Right lobe of liver (tissue), 4 donors: Measurements from ENCODE around the gene CCDC81.

Experiments
- POLR2A ChIP-seq: fragments of 450-650 bp; IDR thresholded peaks from one replicate; pipeline ENCODE4 v1.6.1; 2017; ENCODE audit warnings: antibody characterized with exemption, mild to moderate bottlenecking
- TF ChIP-seq, protein P1 (sequence below), 4 donors: fragments of 200-600 bp in 3 of 4; fragments of 450-650 bp in 1 of 4; IDR thresholded peaks; one replicate each; pipeline versions ENCODE4 v1.5.1 to v1.8.0; 2016 to 2022; ENCODE audit warnings: antibody characterized with exemption in 4 of 4, mild to moderate bottlenecking in 2 of 4
- donor health status: DM: no; HTN: no; CAD: no.
- donor health status: DM: no; HTN: no; CAD: no.
- donor health status: DM: no; HTN: yes; CAD: no.

DNA sequence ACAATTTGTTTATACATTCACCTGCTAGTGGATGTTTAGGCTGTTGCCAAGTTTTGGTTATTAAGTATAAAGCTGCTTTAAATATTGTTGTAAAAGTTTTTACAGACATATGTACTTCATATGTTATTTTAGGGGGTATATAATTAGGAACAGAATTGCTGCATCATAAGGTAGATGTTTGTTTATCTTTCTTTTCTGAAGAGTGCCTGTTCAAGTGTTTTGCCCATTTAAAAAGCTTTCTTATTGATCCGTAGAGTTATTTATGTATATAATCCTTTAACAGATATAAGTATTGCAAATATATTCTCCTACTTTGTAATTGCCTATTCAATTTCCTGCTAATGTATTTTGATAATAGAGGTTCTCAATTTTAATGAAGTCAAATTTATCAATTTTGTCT lies 11.3 kb upstream of the CCDC81 start:
- TF ChIP-seq, protein P1, sequence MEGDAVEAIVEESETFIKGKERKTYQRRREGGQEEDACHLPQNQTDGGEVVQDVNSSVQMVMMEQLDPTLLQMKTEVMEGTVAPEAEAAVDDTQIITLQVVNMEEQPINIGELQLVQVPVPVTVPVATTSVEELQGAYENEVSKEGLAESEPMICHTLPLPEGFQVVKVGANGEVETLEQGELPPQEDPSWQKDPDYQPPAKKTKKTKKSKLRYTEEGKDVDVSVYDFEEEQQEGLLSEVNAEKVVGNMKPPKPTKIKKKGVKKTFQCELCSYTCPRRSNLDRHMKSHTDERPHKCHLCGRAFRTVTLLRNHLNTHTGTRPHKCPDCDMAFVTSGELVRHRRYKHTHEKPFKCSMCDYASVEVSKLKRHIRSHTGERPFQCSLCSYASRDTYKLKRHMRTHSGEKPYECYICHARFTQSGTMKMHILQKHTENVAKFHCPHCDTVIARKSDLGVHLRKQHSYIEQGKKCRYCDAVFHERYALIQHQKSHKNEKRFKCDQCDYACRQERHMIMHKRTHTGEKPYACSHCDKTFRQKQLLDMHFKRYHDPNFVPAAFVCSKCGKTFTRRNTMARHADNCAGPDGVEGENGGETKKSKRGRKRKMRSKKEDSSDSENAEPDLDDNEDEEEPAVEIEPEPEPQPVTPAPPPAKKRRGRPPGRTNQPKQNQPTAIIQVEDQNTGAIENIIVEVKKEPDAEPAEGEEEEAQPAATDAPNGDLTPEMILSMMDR (IDR thresholded peaks at IDR 0.05): no peak
- TF ChIP-seq POLR2A: no peak
